HG03442 (cell line): ENCODE measurements around the gene CACNA2D3.
A peak's percentile ranks its signal among the peaks of the same experiment; 100 is the strongest.

ENCODE experiments used
- ATAC-seq: cut with Tn5 transposase; IDR thresholded peaks from one replicate; pipeline ENCODE4 v1.9.1; 2021; ENCODE audit warnings: mild to moderate bottlenecking, moderate library complexity; ENCODE audit not compliant: unreplicated experiment

Gene CACNA2D3

GRCh38 chr3:54653456-54654195, 531.3 kb downstream of the CACNA2D3 start:
- peak; percentile 60 for ATAC-seq

DNA sequence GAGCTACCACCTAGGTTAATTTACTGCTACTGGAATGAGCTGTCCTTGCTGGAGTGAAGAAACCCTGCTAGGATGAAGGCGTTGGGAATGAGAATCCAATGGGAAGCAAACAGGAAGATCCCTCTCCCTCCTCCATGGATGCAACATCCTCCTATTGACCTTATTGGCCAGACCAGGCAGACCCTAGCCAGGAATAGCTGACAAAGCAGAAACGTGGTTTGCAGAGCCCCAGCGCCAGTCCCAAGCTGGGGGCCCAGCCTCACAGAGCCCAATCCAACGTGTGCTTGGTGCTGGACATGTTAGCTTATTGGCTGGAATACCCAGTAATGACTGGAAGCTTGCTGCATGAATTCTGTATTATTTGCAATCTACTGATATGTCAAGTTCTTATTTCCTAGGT, 532.4 kb downstream of the CACNA2D3 start:
- no peak for ATAC-seq

GRCh38 chr3:54659347-54659746, 537.0 kb downstream of the CACNA2D3 start:
- no peak for ATAC-seq

DNA sequence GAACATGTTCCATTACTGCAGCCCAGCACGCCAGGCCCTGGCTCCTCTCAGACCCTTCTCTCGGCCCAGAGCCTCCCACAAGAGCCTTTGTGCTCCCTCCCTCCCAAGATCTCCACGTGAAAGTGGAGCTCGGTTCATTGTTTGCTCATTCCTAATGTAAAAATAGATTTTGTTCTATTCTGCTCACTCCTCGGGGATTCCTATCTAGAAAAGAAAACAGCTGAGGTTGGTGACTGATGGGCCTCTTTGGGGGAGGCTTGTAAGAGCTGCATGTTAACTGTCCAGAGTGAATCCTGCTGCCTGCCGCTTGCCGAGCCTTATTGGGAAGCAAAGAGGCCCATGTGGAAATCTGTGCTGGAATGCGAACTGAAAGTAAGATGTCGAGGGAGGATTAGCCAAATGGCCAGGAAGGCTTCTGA, 538.4 kb downstream of the CACNA2D3 start:
- ATAC-seq = no peak

DNA sequence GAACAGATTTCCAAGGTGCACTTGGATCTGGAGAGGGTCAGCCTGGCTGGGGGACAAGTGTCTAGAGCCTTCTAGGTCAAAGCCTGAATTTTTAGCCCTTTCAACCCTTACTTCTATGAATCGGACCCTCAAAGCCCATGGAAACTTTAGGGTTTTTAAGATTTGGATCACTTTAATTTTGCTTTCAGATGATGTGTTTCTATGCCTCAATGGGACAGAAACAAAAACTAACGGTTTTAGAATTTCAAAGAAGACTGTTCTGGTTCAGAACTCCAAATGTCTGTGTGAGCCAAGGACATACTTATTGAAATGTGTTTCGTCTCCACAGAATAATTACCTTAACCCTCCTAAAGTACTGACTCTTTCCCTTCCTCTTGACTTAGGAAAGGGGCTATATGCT, 538.8 kb downstream of the CACNA2D3 start:
- no peak for ATAC-seq

DNA sequence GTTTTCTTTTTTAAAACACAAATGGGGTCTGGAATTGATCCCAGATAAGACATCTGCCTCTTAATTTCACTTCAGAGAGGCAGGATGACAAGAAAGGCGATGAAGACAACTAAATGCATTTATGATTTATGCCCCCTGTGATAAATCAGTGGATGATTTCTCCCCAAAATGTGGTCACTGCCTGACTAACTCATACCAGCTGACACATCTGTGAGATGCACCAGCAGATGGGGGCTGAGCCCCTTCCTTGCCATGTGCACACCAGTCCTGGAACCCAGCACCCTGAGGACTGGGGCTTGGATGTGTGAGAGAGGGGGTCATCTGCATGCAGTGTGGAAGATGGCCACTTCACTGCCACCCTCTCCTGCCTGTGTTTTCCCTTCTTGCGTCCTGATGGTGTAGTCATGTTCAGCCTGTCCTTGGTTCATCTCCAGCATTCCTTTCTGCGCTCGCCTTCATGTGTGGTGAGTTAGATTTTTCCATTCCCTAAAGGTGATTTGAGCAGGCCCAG, 541.2 kb downstream of the CACNA2D3 start:
- no peak for ATAC-seq

- no peak for ATAC-seq
Measured at GRCh38 chr3:54665016-54665600, 542.8 kb downstream of the CACNA2D3 start.

GRCh38 chr3:54668236-54668635, 545.9 kb downstream of the CACNA2D3 start:
- no peak for ATAC-seq

DNA sequence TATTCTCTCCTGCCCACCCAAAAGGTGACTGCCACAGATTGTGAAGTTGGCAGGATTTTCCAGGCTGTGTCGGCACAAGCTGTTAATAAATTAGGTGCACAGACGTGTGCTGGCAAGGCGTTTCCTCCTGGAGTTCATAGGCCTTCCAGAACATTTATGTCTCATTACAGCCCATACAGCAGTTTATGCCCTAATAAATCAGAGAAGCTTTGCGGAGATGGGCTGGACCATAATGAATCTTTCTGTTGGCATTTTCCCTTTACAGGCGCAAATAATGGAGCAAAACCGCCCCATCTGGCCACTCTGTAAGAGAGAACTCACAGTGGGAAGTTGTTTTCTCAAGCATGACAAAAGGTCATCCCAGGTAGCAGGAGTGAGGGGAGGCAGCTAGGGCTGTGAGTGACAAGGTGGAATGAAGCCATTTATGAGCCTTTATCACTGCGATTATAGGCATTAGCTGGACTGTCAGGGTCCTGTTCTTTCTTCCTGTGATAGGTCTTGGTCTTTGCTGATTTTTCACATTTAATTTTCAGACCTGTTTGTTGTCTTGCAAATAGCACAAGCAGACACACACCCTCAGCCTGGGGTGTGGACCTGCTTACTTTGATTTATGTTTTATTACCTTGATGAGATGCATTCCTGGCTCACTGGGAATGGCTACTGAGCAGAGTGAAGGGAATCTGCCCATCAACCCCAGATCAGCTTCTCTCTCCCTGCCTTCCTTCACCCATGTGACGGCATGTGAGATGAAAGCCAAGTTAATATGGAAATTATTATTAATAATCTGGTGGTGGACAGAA, 548.0 kb downstream of the CACNA2D3 start:
- no peak for ATAC-seq

DNA sequence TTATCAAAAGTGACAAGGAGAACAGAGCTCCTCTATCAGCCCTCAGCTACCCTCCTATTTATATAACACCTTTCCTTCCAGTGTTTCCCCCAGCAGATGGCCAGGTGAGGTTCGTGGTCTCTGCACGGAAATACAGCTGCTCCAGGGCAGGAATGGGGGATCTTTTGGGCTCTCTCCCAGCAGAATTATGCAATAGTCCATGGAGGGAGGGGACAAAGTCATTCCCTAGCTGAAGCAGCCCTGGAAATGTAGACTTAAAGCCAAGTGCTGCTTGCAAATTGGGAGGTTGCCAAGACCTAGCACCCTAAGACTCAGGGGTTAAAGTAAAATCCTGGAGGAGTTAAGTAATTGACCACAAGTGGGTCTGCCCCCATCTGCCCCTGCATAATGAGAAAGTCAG, 549.2 kb downstream of the CACNA2D3 start:
- ATAC-seq = no peak

DNA sequence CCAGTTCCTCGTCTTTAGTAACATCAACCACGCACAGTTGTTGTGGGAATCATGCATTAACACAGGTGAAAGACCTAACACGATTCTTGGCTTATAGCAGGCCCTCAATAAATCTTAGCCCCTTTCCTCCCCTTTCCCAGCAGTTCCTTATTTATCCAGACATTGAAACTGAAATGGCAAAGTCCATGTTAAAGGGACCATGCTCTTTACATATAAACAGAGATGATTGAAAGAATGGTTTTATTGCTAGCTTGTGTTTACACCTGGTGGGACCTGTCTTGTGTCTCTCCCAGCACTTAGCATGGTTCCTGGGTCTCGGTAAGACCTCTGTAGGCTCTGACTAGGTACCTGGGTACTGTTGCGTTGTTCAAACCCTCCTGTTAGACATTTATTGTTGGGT, 553.7 kb downstream of the CACNA2D3 start:
- ATAC-seq = no peak

DNA sequence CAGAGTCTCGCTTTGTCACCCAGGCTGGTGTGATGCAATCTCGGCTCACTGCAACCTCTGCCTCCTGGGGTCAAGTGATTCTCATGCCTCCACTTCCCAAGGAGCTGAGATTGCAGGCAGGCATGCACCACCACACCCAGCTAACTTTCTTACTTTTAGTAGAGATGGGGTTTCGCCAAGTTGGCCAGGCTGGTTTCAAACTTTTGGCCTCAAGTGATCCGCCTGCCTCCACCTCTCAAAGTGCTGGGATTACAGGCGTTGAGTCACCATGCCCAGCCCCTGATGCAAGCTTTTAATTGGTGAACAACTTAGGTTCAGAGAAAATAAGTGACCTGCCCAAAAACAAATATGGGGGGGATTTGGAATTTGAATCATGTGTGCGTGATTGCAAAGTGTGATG, 559.4 kb downstream of the CACNA2D3 start:
- ATAC-seq = no peak

DNA sequence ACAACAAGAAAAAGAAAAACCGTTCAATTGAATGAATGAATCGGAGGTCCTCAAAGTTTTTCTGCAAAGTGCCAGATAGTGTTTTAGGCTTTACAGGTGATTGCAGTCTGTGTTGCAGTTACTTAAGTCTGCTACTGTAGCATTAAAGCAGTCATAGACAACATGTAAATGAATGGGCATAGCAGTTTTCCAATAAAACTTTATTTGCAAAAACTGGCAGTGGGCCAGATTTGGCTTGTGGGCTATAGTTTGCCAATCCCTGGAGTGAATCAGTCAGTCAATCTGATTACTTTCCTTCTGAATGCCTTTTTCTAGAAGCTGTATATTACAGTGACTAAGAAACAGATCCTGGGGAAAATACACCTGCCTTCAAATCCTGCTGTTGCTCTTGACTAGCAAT, 562.9 kb downstream of the CACNA2D3 start:
- no peak for ATAC-seq

- ATAC-seq = no peak
Measured at GRCh38 chr3:54691289-54691771, 569.0 kb downstream of the CACNA2D3 start.

DNA sequence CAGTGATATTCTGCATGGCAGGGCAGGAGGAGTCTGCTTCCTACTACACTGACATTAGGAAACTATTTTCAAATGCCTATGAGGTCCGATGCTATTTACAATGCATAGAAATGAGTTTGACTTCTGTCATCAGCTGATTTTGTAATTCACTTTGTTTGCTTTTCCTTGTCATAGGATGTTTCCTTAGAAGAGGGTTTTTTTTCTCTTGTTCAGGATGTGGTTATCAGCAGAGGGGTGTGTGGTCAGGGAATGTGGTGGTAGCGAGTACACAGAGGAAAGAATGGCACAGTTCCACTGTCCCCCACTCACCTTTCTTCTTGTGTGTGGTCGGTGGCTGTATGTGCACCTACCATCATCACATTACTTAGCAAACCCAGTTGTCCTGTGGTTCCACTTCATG, 574.0 kb downstream of the CACNA2D3 start:
- ATAC-seq = no peak

- ATAC-seq = no peak
Measured at GRCh38 chr3:54698054-54698453, 575.7 kb downstream of the CACNA2D3 start.

DNA sequence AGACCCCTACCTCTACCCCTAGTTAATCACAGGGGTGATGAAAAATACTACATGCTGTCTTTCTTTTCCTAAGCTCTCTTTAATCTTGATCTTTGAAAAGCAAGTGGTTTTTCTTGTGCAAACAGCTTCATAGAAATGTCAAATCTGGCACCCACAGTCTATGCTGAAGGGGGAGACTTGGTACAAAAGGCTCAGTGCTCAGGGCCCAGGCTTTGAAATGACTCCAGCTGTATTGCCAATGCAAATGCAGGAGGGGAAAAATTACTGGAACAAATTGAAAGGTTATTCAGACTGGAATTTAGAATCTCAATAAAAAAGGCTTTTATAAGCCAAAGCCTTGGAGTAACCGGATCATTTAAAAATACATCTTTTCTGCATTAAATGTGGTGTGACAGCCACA, 581.6 kb downstream of the CACNA2D3 start:
- no peak for ATAC-seq

DNA sequence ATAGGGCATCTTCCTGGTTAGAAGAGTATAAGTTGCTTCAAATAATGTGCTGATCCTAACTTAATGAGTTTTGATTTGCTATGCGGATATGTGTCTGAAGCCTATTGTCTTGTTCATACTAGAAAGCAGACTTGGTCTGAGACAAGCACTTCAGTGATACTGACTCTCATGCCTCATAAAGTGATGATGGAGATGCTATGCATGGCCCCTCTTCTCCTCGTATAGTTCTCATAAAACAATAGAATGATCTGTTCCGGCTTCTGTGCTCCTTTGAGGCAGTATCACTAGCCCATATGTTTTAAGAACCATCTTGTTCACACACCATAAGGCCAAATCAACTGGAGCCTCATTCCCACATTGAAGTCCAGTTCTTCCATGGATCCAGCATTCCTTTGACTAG, 583.4 kb downstream of the CACNA2D3 start:
- ATAC-seq = no peak

DNA sequence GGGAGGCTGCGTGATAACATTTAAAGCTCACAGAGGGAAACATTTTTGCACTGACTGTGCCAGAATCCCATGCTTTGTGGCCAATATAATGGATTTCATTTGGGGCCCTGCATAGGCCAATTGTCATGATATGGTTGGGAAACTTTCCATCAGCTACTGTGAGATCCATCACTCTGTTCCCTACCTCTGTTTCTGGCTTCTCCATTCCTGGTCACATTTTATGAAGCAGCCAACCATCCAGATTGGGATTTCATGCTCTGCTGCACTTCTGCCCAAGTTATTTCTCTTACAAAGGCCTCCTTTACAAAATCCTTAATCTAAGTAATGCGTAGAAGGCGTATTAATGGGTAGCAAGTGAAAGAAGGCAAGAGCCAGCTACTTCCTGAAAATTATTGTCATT, 584.4 kb downstream of the CACNA2D3 start:
- ATAC-seq = no peak

GRCh38 chr3:54709785-54710184, 587.4 kb downstream of the CACNA2D3 start:
- ATAC-seq = no peak

GRCh38 chr3:54710954-54711353, 588.6 kb downstream of the CACNA2D3 start:
- ATAC-seq = no peak

GRCh38 chr3:54712539-54712938, 590.2 kb downstream of the CACNA2D3 start:
- ATAC-seq = no peak
